ENCODE results near the gene KIRREL3. TPM values are rescaled to one million over a fixed set of nuclear protein-coding genes. Genes with fewer than 3 reads are reported as not detected.

Gene KIRREL3
- total RNA-seq, 2 experiments from 2014 or later, result not detected

DNA sequence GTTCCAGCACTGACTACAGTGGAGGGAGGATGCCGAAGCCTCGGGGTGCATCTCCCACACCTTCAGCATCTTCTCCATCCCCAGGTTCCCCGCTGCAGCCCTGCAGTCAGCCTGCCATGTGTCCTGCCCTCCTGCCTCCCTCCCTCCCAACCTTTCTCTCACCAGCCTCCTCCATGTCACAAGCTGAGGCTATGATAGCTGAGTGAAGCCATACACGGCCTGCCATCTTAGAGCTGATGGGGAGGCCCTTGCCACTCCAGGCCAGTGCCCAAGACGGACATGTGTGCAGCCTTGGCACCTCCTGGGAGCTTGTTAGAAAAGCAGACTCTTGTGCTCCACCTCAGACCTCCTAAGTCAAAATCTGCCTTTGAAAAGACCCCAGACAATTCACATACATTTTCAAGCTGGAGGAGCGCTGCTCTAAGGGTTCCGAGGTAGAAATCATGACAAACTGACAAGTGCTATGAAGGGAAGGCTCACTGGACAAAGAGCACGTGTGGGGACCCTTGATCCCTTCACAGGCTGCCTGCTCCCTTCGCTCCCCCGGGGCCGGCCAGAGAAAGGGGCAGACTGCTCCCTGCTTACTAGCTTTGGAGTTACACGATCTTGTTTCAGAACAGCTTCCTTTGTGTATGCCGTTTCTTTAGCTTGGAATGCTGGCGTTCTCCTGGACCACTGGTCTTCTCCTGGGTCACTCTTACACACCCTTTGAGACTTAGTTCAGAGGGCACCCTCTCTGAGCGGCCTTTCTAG is 521.2 kb downstream of the KIRREL3 start:
- H3K27me3 Mint-ChIP-seq, result no peaks in the 10 kb centered on the region
- no peaks in the 10 kb centered on the region for H3K9me3 Mint-ChIP-seq
- H3K4me3 Mint-ChIP-seq, result no peak overlapping the region
- TF ChIP-seq, protein P1, sequence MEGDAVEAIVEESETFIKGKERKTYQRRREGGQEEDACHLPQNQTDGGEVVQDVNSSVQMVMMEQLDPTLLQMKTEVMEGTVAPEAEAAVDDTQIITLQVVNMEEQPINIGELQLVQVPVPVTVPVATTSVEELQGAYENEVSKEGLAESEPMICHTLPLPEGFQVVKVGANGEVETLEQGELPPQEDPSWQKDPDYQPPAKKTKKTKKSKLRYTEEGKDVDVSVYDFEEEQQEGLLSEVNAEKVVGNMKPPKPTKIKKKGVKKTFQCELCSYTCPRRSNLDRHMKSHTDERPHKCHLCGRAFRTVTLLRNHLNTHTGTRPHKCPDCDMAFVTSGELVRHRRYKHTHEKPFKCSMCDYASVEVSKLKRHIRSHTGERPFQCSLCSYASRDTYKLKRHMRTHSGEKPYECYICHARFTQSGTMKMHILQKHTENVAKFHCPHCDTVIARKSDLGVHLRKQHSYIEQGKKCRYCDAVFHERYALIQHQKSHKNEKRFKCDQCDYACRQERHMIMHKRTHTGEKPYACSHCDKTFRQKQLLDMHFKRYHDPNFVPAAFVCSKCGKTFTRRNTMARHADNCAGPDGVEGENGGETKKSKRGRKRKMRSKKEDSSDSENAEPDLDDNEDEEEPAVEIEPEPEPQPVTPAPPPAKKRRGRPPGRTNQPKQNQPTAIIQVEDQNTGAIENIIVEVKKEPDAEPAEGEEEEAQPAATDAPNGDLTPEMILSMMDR (IDR thresholded peaks at IDR 0.05), result no peak
- DNase-seq (no peak), ATAC-seq (ENCODE audit: poor library complexity) (no peak)
- no peak overlapping the region for H3K27ac Mint-ChIP-seq
- intact Hi-C loops (cut with DNase I, micrococcal nuclease), result no loop called here
- no peaks in the 10 kb centered on the region for H3K36me3 Mint-ChIP-seq (ENCODE audit: low read depth)
- H3K27me3 ChIP-seq (ENCODE audit: control insufficient read depth in 1 of 2, insufficient read depth in 2 of 2, low read length in 2 of 2), result no peaks in the 10 kb centered on the region
- no peak overlapping the region for H3K27ac ChIP-seq (ENCODE audit: low read depth in 1 of 2, low read length in 2 of 2)
- no peaks in the 10 kb centered on the region for H3K9me3 ChIP-seq (ENCODE audit: control insufficient read depth in 1 of 2, insufficient read depth in 1 of 2, low read length in 2 of 2)
- H3K4me3 ChIP-seq (ENCODE audit: low read length), result no peak overlapping the region
- ChIA-PET POLR2A (interaction anchor here (1.3 kb wide), 1 partner anchor 13 kb away, joined by 4 read pairs; no protein-coding TSS in a partner anchor), CTCF (interaction anchor here (2.6 kb wide), 1 partner anchor 39 kb away, joined by 25 read pairs; no protein-coding TSS in a partner anchor)
- peaks cover 21% of the 10 kb centered on the region for H3K4me1 Mint-ChIP-seq (ENCODE audit: low read depth)
- peaks cover 17% of the 10 kb centered on the region for H3K4me1 ChIP-seq (ENCODE audit: insufficient read depth, low read length)
- H3K36me3 ChIP-seq (ENCODE audit: insufficient read depth, low read length), result no peaks in the 10 kb centered on the region

DNA sequence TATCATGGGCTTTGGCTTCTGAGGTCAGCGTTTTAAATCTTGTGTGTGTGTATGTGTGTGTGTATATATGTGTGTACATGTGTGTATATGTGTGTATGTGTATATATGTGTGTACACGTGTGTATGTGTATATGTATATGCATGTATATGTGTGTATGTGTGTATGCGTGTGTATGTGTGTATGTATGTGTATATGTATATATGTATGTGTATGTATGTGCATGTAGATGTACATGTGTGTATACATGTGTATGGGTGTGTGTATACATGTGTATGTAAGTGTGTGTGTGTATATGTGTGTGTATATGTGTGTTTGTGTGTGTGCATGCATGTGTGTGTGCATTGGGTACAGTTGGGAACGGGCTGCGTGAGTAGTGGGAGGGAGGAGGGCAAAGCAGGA is 522.1 kb downstream of the KIRREL3 start:
- Mint-ChIP-seq H3K4me1 (ENCODE audit: low read depth) (peaks cover 21% of the 10 kb centered on the region), H3K36me3 (ENCODE audit: low read depth) (no peaks in the 10 kb centered on the region), H3K9me3 (no peaks in the 10 kb centered on the region), H3K27ac (no peak overlapping the region), H3K27me3 (no peaks in the 10 kb centered on the region), H3K4me3 (no peak overlapping the region)
- no peaks in the 10 kb centered on the region for H3K27me3 ChIP-seq (ENCODE audit: control insufficient read depth in 1 of 2, insufficient read depth in 2 of 2, low read length in 2 of 2)
- peaks cover 17% of the 10 kb centered on the region for H3K4me1 ChIP-seq (ENCODE audit: insufficient read depth, low read length)
- TF ChIP-seq, protein P1 (IDR thresholded peaks at IDR 0.05), result no peak
- no peaks in the 10 kb centered on the region for H3K36me3 ChIP-seq (ENCODE audit: insufficient read depth, low read length)
- ChIA-PET POLR2A (no interaction called here), CTCF (no interaction called here)
- no peak overlapping the region for H3K27ac ChIP-seq (ENCODE audit: low read depth in 1 of 2, low read length in 2 of 2)
- H3K9me3 ChIP-seq (ENCODE audit: control insufficient read depth in 1 of 2, insufficient read depth in 1 of 2, low read length in 2 of 2), result no peaks in the 10 kb centered on the region
- no peak overlapping the region for H3K4me3 ChIP-seq (ENCODE audit: low read length)
- intact Hi-C loops (cut with DNase I, micrococcal nuclease), result no loop called here
- ATAC-seq (ENCODE audit: poor library complexity), result no peak
- no peak for DNase-seq

DNA sequence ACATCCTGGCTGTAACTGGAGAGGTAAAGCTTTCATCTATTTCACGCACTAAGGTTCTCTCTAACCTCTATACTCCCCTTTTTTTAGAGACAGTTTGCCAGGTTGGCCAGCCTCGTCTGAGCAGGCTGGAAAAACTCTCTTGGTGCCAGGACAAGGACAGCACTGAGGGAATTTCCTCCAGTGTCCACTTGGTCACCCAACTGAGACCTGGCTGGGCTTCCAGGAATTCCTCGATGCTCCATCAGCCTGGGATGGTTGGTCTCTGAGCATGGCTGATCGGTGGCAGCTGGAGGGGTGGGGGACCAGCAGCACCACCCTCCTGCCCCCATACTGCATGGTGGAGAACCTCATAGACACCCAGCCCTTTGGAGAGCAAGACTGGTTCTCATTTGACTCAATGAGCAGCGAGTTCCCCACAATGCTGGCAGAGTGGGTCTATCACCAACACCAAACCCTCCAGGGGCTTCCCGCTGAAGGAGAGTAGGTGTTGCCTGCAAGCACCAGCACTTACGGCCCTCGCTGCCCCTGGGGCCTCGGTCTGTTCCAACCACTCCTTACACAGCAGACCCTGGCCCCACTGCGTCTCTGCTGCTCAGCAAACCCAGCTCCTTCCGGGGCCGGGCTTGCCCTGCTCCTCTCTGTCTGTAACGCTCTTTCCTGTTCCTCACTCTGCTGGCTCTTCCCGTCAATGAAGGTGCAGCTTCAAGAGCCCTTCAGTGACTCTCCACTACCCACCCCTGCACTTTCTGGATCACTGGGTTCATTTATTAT is 522.9 kb downstream of the KIRREL3 start:
- Mint-ChIP-seq H3K4me1 (ENCODE audit: low read depth) (peaks cover 21% of the 10 kb centered on the region), H3K4me3 (no peak overlapping the region)
- no peaks in the 10 kb centered on the region for H3K27me3 ChIP-seq (ENCODE audit: control insufficient read depth in 1 of 2, insufficient read depth in 2 of 2, low read length in 2 of 2)

More for the DNA sequence above, 522.9 kb downstream of the KIRREL3 start:
- TF ChIP-seq, protein P1 (IDR thresholded peaks at IDR 0.05), result no peak
- ATAC-seq (ENCODE audit: poor library complexity) (no peak), DNase-seq (peak in 6 of 14 experiments; percentile 7 to 34 (median 26))
- peaks cover 17% of the 10 kb centered on the region for H3K4me1 ChIP-seq (ENCODE audit: insufficient read depth, low read length)
- peak overlapping the region; percentile 7 for H3K4me3 ChIP-seq (ENCODE audit: low read length)
- H3K27ac ChIP-seq (ENCODE audit: low read depth in 1 of 2, low read length in 2 of 2), result no peak overlapping the region
- ChIA-PET CTCF (no interaction called here), POLR2A (no interaction called here)
- H3K36me3 ChIP-seq (ENCODE audit: insufficient read depth, low read length), result no peaks in the 10 kb centered on the region
- Mint-ChIP-seq H3K27me3 (no peaks in the 10 kb centered on the region), H3K27ac (no peak overlapping the region), H3K36me3 (ENCODE audit: low read depth) (no peaks in the 10 kb centered on the region), H3K9me3 (no peaks in the 10 kb centered on the region)
- intact Hi-C loops (cut with DNase I, micrococcal nuclease), result no loop called here
- no peaks in the 10 kb centered on the region for H3K9me3 ChIP-seq (ENCODE audit: control insufficient read depth in 1 of 2, insufficient read depth in 1 of 2, low read length in 2 of 2)

Data from CD4-positive, alpha-beta T cell (primary cell).